H9 (cell line): ENCODE measurements around the gene FEN1. TPM values are rescaled to one million over a fixed set of nuclear protein-coding genes. Genes with fewer than 3 reads are reported as not detected.

Experiments
- DNase-seq: peaks from one replicate; pipeline ENCODE4 v3.0.0-alpha.2; 2017
- H2AFZ ChIP-seq: one replicate; pipeline ENCODE4 v1.6.1; 2013; ENCODE audit warnings: mild to moderate bottlenecking, low read length, control low read depth, moderate library complexity
- H2AK5ac ChIP-seq: 2 replicates; pipeline ENCODE4 v1.6.1; 2013; ENCODE audit warnings: low read length, control low read depth, mixed read lengths; ENCODE audit not compliant: insufficient read length
- H2BK120ac ChIP-seq: one replicate; pipeline ENCODE4 v1.6.1; 2013; ENCODE audit warnings: low read depth, mild to moderate bottlenecking, low read length, control low read depth, inconsistent platforms; ENCODE audit not compliant: poor library complexity, severe bottlenecking
- H2BK12ac ChIP-seq: 2 replicates; pipeline ENCODE4 v1.6.1; 2013; ENCODE audit warnings: low read length, control low read depth, mixed read lengths, low read depth; ENCODE audit not compliant: insufficient read length
- H2BK15ac ChIP-seq: 2 replicates; pipeline ENCODE4 v1.6.1; 2013; ENCODE audit warnings: low read depth, low read length, control low read depth
- H2BK20ac ChIP-seq: one replicate; pipeline ENCODE4 v1.6.1; 2013; ENCODE audit warnings: low read depth, mild to moderate bottlenecking, low read length, control low read depth, inconsistent platforms; ENCODE audit not compliant: poor library complexity, severe bottlenecking
- H2BK5ac ChIP-seq: 2 replicates; pipeline ENCODE4 v1.6.1; 2013; ENCODE audit warnings: low read length, control low read depth, mixed read lengths; ENCODE audit not compliant: insufficient read length
- H3K14ac ChIP-seq: 2 replicates; pipeline ENCODE4 v1.6.1; 2013; ENCODE audit warnings: low read length, control low read depth; ENCODE audit not compliant: insufficient read depth
- H3K18ac ChIP-seq: 2 replicates; pipeline ENCODE4 v1.6.1; 2013; ENCODE audit warnings: low read depth, mild to moderate bottlenecking, mixed read lengths, low read length, control low read depth; ENCODE audit not compliant: insufficient read length
- H3K23ac ChIP-seq: 2 replicates; pipeline ENCODE4 v1.6.1; 2013; ENCODE audit warnings: low read length, control low read depth, mixed read lengths, low read depth; ENCODE audit not compliant: insufficient read length
- H3K23me2 ChIP-seq: 2 replicates; pipeline ENCODE4 v1.6.1; 2013; ENCODE audit warnings: low read depth, mild to moderate bottlenecking, mixed read lengths, low read length, control low read depth; ENCODE audit not compliant: insufficient read length, poor library complexity, severe bottlenecking
- H3K27ac ChIP-seq: 2 replicates; pipeline ENCODE4 v1.5.1; 2013; ENCODE audit warnings: low read length, control low read depth, mixed read lengths, low read depth; ENCODE audit not compliant: insufficient read length
- H3K27me3 ChIP-seq: 2 replicates; pipeline ENCODE4 v1.6.1; 2013; ENCODE audit warnings: low read length, control low read depth, inconsistent platforms; ENCODE audit not compliant: insufficient read depth
- H3K4ac ChIP-seq: 2 replicates; pipeline ENCODE4 v1.6.1; 2013; ENCODE audit warnings: low read depth, mild to moderate bottlenecking, control low read depth, inconsistent platforms, low read length, moderate library complexity
- H3K4me1 ChIP-seq: 2 replicates; pipeline ENCODE4 v1.6.1; 2013; ENCODE audit warnings: low read length, control low read depth, inconsistent platforms; ENCODE audit not compliant: insufficient read depth
- H3K4me2 ChIP-seq: 2 replicates; pipeline ENCODE4 v1.6.1; 2013; ENCODE audit warnings: low read length, control low read depth, mixed read lengths; ENCODE audit not compliant: insufficient read length, insufficient read depth
- H3K56ac ChIP-seq: 2 replicates; pipeline ENCODE4 v1.6.1; 2013; ENCODE audit warnings: low read depth, mild to moderate bottlenecking, mixed read lengths, low read length, control low read depth; ENCODE audit not compliant: insufficient read length
- H3K79me1 ChIP-seq: 2 replicates; pipeline ENCODE4 v1.6.1; 2013; ENCODE audit warnings: low read depth, mild to moderate bottlenecking, moderate library complexity, low read length, control low read depth, inconsistent platforms; ENCODE audit not compliant: insufficient read depth, poor library complexity, severe bottlenecking
- H3K79me2 ChIP-seq: 2 replicates; pipeline ENCODE4 v1.6.1; 2013; ENCODE audit warnings: low read length, control low read depth, inconsistent platforms; ENCODE audit not compliant: insufficient read depth
- H3K9ac ChIP-seq: 2 replicates; pipeline ENCODE4 v1.6.1; 2013; ENCODE audit warnings: low read length, control low read depth, mixed read lengths; ENCODE audit not compliant: insufficient read length; ENCODE audit errors: extremely low read depth
- H3K9me3 ChIP-seq: one replicate; pipeline ENCODE4 v1.6.1; 2013; ENCODE audit warnings: low read depth, low read length, inconsistent platforms; ENCODE audit not compliant: control insufficient read depth
- H3T11ph ChIP-seq: one replicate; pipeline ENCODE4 v1.6.1; 2013; ENCODE audit warnings: mild to moderate bottlenecking, low read length, control low read depth, inconsistent platforms
- H4K20me1 ChIP-seq: one replicate; pipeline ENCODE4 v1.6.1; 2013; ENCODE audit not compliant: control insufficient read depth, insufficient read length, insufficient read depth
- H4K5ac ChIP-seq: 2 replicates; pipeline ENCODE4 v1.6.1; 2013; ENCODE audit warnings: low read depth, mild to moderate bottlenecking, mixed read lengths, low read length, control low read depth; ENCODE audit not compliant: insufficient read length
- H4K8ac ChIP-seq: replicated peaks from 2 replicates; pipeline ENCODE4 v1.6.1; 2013; ENCODE audit warnings: low read length, control low read depth, mixed read lengths, low read depth; ENCODE audit not compliant: insufficient read length
- H4K91ac ChIP-seq: 2 replicates; pipeline ENCODE4 v1.6.1; 2013; ENCODE audit warnings: low read depth, mild to moderate bottlenecking, moderate library complexity, mixed read lengths, low read length, control low read depth; ENCODE audit not compliant: insufficient read length
- H3K27ac Mint-ChIP-seq, 3 experiments: 2 replicates in 2 of 3; 3 replicates in 1 of 3; pipeline ENCODE4 v1.8.0; 2020 to 2021; ENCODE audit warnings: mixed read lengths in 3 of 3, mild to moderate bottlenecking in 1 of 3, moderate library complexity in 1 of 3
- H3K27me3 Mint-ChIP-seq: 2 replicates; pipeline ENCODE4 v1.8.0; 2021; ENCODE audit warnings: low read depth, mild to moderate bottlenecking, moderate library complexity, mixed read lengths
- H3K36me3 Mint-ChIP-seq, 3 experiments: 2 replicates in 2 of 3; 3 replicates in 1 of 3; pipeline ENCODE4 v1.8.0; 2020 to 2021; ENCODE audit warnings: low read depth in 3 of 3, mixed read lengths in 3 of 3; ENCODE audit not compliant: insufficient read depth in 1 of 3
- H3K4me1 Mint-ChIP-seq, 2 experiments: 2 replicates each; pipeline ENCODE4 v1.8.0; 2020; ENCODE audit warnings: mixed read lengths in 2 of 2
- H3K4me3 Mint-ChIP-seq, 2 experiments: 2 replicates in 1 of 2; 3 replicates in 1 of 2; pipeline ENCODE4 v1.8.0; 2020 to 2021; ENCODE audit warnings: mild to moderate bottlenecking in 2 of 2, mixed read lengths in 2 of 2, moderate library complexity in 1 of 2
- H3K9me3 Mint-ChIP-seq, 2 experiments: 2 replicates in 1 of 2; 3 replicates in 1 of 2; pipeline ENCODE4 v1.8.0; 2020; ENCODE audit warnings: mild to moderate bottlenecking in 2 of 2, mixed read lengths in 2 of 2, moderate library complexity in 1 of 2
- WGBS: extraction: QIAGEN DNeasy Blood & Tissue Kit; methylation state at CpG from one replicate; pipeline ENCODE4 v1.1.7; 2013; ENCODE audit warnings: missing lambda C conversion rate, low lambda C conversion rate, mixed read lengths; ENCODE audit not compliant: insufficient read length; ENCODE audit errors: extremely low coverage; 5-methylcytosine and 5-hydroxymethylcytosine counted together
- total RNA-seq: library from RNA; stranded (reverse); gene quantifications from 2 replicates; pipeline ENCODE4 v1.2.1, GENCODE V29; 2021
- TF ChIP-seq, protein P1 (sequence below): fragments of 200-600 bp; sonication (generic); conservative IDR thresholded peaks from 3 replicates; pipeline ENCODE4 v1.8.0; 2021; ENCODE audit warnings: antibody characterized with exemption, mild to moderate bottlenecking

FEN1 gene
- total RNA-seq, 1 experiment from 2014 or later = 114 TPM

DNA sequence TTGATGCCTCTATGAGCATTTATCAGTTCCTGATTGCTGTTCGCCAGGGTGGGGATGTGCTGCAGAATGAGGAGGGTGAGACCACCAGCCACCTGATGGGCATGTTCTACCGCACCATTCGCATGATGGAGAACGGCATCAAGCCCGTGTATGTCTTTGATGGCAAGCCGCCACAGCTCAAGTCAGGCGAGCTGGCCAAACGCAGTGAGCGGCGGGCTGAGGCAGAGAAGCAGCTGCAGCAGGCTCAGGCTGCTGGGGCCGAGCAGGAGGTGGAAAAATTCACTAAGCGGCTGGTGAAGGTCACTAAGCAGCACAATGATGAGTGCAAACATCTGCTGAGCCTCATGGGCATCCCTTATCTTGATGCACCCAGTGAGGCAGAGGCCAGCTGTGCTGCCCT is 2.7 kb downstream of the FEN1 start:
- Histone ChIP-seq H3K79me2 (peaks cover 16% of the 10 kb centered on the region; the same call in 1 of the 2 replicates), H2AFZ (no peak overlapping the region), H3K4me1 (no peaks in the 10 kb centered on the region), H4K91ac (no peak overlapping the region), H3K27ac (no peak overlapping the region), H2AK5ac (no peak overlapping the region), H3K23ac (no peak overlapping the region), H3K56ac (no peak overlapping the region), H2BK5ac (no peak overlapping the region), H2BK20ac (no peak overlapping the region), H3T11ph (no peak overlapping the region), H3K18ac (no peak overlapping the region), H2BK120ac (no peak overlapping the region), H4K5ac (no peak overlapping the region), H3K4ac (no peak overlapping the region), H2BK15ac (no peak overlapping the region), H3K14ac (no peak overlapping the region), H4K8ac (no peak overlapping the region), H3K27me3 (no peaks in the 10 kb centered on the region), H3K9me3 (no peaks in the 10 kb centered on the region), H3K9ac (no peak overlapping the region), H4K20me1 (no peaks in the 10 kb centered on the region), H3K23me2 (peaks cover 3% of the 10 kb centered on the region), H3K4me2 (no peak overlapping the region), H2BK12ac (no peak overlapping the region), H3K79me1 (peaks cover 5% of the 10 kb centered on the region)
- no CpG with 5 or more reads among the region's 12 CpGs for WGBS
- Mint-ChIP-seq H3K27ac (no peak overlapping the region), H3K27me3 (no peaks in the 10 kb centered on the region; the same call in 1 of the 2 replicates), H3K4me3 (peak overlapping the region in 1 of 2 experiments; percentile 30; a peak in 1 of 5 replicates), H3K36me3 (peaks cover 21 to 62% (median 48%) of the 10 kb centered on the region in 3 experiments), H3K4me1 (peaks cover 23 to 29% of the 10 kb centered on the region in 2 experiments), H3K9me3 (no peaks in the 10 kb centered on the region)
- DNase-seq = no peak
- TF ChIP-seq, protein P1, sequence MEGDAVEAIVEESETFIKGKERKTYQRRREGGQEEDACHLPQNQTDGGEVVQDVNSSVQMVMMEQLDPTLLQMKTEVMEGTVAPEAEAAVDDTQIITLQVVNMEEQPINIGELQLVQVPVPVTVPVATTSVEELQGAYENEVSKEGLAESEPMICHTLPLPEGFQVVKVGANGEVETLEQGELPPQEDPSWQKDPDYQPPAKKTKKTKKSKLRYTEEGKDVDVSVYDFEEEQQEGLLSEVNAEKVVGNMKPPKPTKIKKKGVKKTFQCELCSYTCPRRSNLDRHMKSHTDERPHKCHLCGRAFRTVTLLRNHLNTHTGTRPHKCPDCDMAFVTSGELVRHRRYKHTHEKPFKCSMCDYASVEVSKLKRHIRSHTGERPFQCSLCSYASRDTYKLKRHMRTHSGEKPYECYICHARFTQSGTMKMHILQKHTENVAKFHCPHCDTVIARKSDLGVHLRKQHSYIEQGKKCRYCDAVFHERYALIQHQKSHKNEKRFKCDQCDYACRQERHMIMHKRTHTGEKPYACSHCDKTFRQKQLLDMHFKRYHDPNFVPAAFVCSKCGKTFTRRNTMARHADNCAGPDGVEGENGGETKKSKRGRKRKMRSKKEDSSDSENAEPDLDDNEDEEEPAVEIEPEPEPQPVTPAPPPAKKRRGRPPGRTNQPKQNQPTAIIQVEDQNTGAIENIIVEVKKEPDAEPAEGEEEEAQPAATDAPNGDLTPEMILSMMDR = no peak
